K562 (cell line): ENCODE results near the gene BDH1. TPM values are rescaled to one million over a fixed set of nuclear protein-coding genes. Genes with fewer than 3 reads are reported as not detected.

Source experiments
- ATAC-seq: fragments of 200-7000 bp; cut with Tn5 transposase; 3 replicates; pipeline ENCODE4 v1.9.1; 2020; ENCODE audit warnings: moderate library complexity
- BruUV-seq: library from RNA; stranded (reverse); fragments of 400-500 nt; replicated peaks from 2 replicates; lab custom pipeline; 2021; lab: Mats Ljungman, UMichigan
- CTCF ChIA-PET: fragments of 300-600 bp; formaldehyde crosslinking; extraction: SDS; loops from one replicate; lab custom pipeline; 2021; ENCODE audit warnings: low intra/inter-chr PET ratio; lab: Yijun Ruan, JAX
- POLR2A ChIA-PET: fragments of 300-600, 350-650 bp; sonication (Branson Sonifier 250); formaldehyde crosslinking; extraction: SDS; loops from one replicate; lab custom pipeline; 2021; ENCODE audit warnings: antibody characterized with exemption, inconsistent platforms; lab: Yijun Ruan, JAX
- DNase-seq, 4 experiments: peaks; one replicate each; pipeline versions ENCODE4 v3.0.0 to v3.0.0-alpha.2; 2011 to 2018; ENCODE audit warnings: low spot score in 3 of 4, mixed read lengths in 3 of 4; ENCODE audit errors: extremely low read depth in 1 of 4
- FAIRE-seq: peaks from 2 replicates; lab custom pipeline; 2011; peaks lifted over from hg19 to GRCh38; lab: Jason Lieb, UNC
- H2AFZ ChIP-seq: 2 replicates; pipeline ENCODE4 v1.6.0; 2011; ENCODE audit warnings: low read depth, low read length, control low read depth, inconsistent platforms
- H3K27ac ChIP-seq: fragments of 200-600 bp; 3 replicates; pipeline ENCODE4 v1.8.0; 2011; ENCODE audit warnings: low read depth, mild to moderate bottlenecking, control low read depth, inconsistent platforms, low read length, moderate library complexity, mixed read lengths; ENCODE audit errors: extremely low read depth
- H3K27me3 ChIP-seq, 2 experiments: fragments of 300-600 bp in 1 of 2; 2 replicates in 1 of 2; 3 replicates in 1 of 2; pipeline versions ENCODE4 v1.6.0 to v1.8.0; 2011; ENCODE audit warnings: inconsistent platforms in 2 of 2, low read length in 2 of 2, mild to moderate bottlenecking in 1 of 2, mixed read lengths in 1 of 2, moderate library complexity in 1 of 2; ENCODE audit not compliant: control insufficient read depth in 2 of 2, insufficient read depth in 2 of 2
- H3K36me3 ChIP-seq: fragments of 300-600 bp; 3 replicates; pipeline ENCODE4 v1.8.0; 2011; ENCODE audit warnings: mild to moderate bottlenecking, low read length, inconsistent platforms; ENCODE audit not compliant: control insufficient read depth, insufficient read depth
- H3K4me1 ChIP-seq, 2 experiments: fragments of 200-600 bp in 1 of 2; replicated peaks in 1 of 2; 2 replicates in 1 of 2; 3 replicates in 1 of 2; pipeline versions ENCODE4 v1.5.1 to v1.8.0; 2011; ENCODE audit warnings: inconsistent platforms in 2 of 2, low read length in 2 of 2, mild to moderate bottlenecking in 1 of 2, mixed read lengths in 1 of 2, moderate library complexity in 1 of 2; ENCODE audit not compliant: control insufficient read depth in 2 of 2, insufficient read depth in 2 of 2
- H3K4me2 ChIP-seq: 2 replicates; pipeline ENCODE4 v1.6.1; 2011; ENCODE audit warnings: low read length, control low read depth, inconsistent platforms, mixed read lengths; ENCODE audit not compliant: insufficient read depth
- H3K4me3 ChIP-seq: fragments of 200-600 bp; sonication (generic), shearing (Covaris generic); 2 replicates; pipeline ENCODE4 v1.5.1; 2016; ENCODE audit warnings: control low read depth, inconsistent platforms
- H3K79me2 ChIP-seq: fragments of 200-600 bp; 3 replicates; pipeline ENCODE4 v1.8.0; 2011; ENCODE audit warnings: low read length, inconsistent platforms; ENCODE audit not compliant: control insufficient read depth, insufficient read depth
- H3K9ac ChIP-seq, 2 experiments: 2 replicates each; pipeline versions ENCODE4 v1.6.0 to v1.6.1; 2011; ENCODE audit warnings: low read depth in 2 of 2, low read length in 2 of 2, control low read depth in 1 of 2, inconsistent platforms in 1 of 2, mild to moderate bottlenecking in 1 of 2, mixed read lengths in 1 of 2; ENCODE audit not compliant: insufficient read depth in 1 of 2
- H3K9me1 ChIP-seq: one replicate; pipeline ENCODE4 v1.6.0; 2011; ENCODE audit warnings: inconsistent platforms, mild to moderate bottlenecking, low read length, moderate library complexity; ENCODE audit not compliant: control insufficient read depth, insufficient read depth
- H3K9me3 ChIP-seq: replicated peaks from 2 replicates; pipeline ENCODE4 v1.5.1; 2011; ENCODE audit warnings: low read depth, low read length, inconsistent platforms; ENCODE audit not compliant: control insufficient read depth, insufficient read depth
- H4K20me1 ChIP-seq: replicated peaks from 2 replicates; pipeline ENCODE4 v1.6.1; 2011; ENCODE audit warnings: low read length, inconsistent platforms, mixed read lengths; ENCODE audit not compliant: control insufficient read depth, insufficient read depth
- FOXP4 ChIP-seq: sonication (generic); formaldehyde crosslinking; IDR thresholded peaks from 2 replicates; pipeline ENCODE4 v1.8.0; 2022; ENCODE audit warnings: mild to moderate bottlenecking, missing genetic modification reagents, borderline replicate concordance
- KLF1 ChIP-seq: fragments of 450-650 bp; IDR thresholded peaks from 2 replicates; pipeline ENCODE4 v1.6.1; 2016; ENCODE audit warnings: missing genetic modification characterization, missing compliant biosample characterization
- TFAP4 ChIP-seq: sonication (generic); formaldehyde crosslinking; IDR thresholded peaks from 2 replicates; pipeline ENCODE4 v1.8.0; 2022; ENCODE audit warnings: missing genetic modification reagents, mild to moderate bottlenecking, moderate library complexity, borderline replicate concordance
- WGBS: fragments of 100-300 bp; shearing (Covaris generic); methylation state at CpG from one replicate; pipeline ENCODE4 v1.1.6; 2016; ENCODE audit warnings: low coverage, mixed read lengths; ENCODE audit not compliant: insufficient coverage; ENCODE audit errors: missing lambda C conversion rate; 5-methylcytosine and 5-hydroxymethylcytosine counted together
- in situ Hi-C: fragments of 300-500 bp; cut with MboI; formaldehyde crosslinking; loops from 4 replicates; pipeline ENCODE4 v1.15.0; 2018; ENCODE audit warnings: inconsistent platforms, mixed read lengths
- intact Hi-C: fragments of 100-400 bp; cut with micrococcal nuclease; formaldehyde crosslinking; loops from 2 replicates; pipeline ENCODE4 v1.14.2; 2022
- polyA plus RNA-seq, 8 experiments: library from polyadenylated mRNA; depleted of rRNA in 4 of 8; stranded (reverse) in 5 of 8; unstranded in 3 of 8; fragments of >200 nt; fragmentation: Nextera tagmentation in 2 of 8; fragmentation: Illumina TruSeq in 1 of 8; extraction: Ambion mirVana in 2 of 8; extraction: Trizol in 1 of 8; gene quantifications; 2 replicates each; pipeline versions ENCODE4 v1.2.1 to v1.2.3, GENCODE V29; 2011 to 2014; ENCODE audit warnings: inconsistent platforms in 1 of 8, missing spikeins in 1 of 8
- total RNA-seq, 7 experiments: library from RNA; depleted of rRNA in 6 of 7; stranded (reverse); fragments of >200 nt in 6 of 7; fragmentation: Illumina TruSeq in 2 of 7; extraction: Trizol in 2 of 7; gene quantifications; 2 replicates each; pipeline versions ENCODE4 v1.2.1 to v1.2.3, GENCODE V29; 2011 to 2021; ENCODE audit warnings: low replicate concordance in 1 of 7

BDH1 gene
- total and polyA plus RNA-seq, 9 of the 15 experiments (the other 6 are each of a cell fraction or from before 2014, with no cell fraction given): 0.07 to 0.89 (median 0.12) TPM; not detected in 3

- TF ChIP-seq FOXP4 (CRISPR knock-in tag): no peak
These were observed 43.5 kb upstream of the BDH1 start (continued) for GRCh38 chr3:197599089-197599765.

GRCh38 chr3:197598404-197598980 lies 42.7 kb upstream of the BDH1 start:
- Histone ChIP-seq H3K9ac (no peak overlapping the region; a peak in 1 of 4 replicates), H3K4me1 (peaks cover 15 to 29% of the 10 kb centered on the region in 2 experiments; a peak in 4 of 5 replicates), H3K9me3 (no peaks in the 10 kb centered on the region), H2AFZ (no peak overlapping the region; the same call in 1 of the 2 replicates), H3K27ac (no peak overlapping the region), H4K20me1 (no peaks in the 10 kb centered on the region), H3K9me1 (no peaks in the 10 kb centered on the region), H3K36me3 (no peaks in the 10 kb centered on the region), H3K79me2 (no peaks in the 10 kb centered on the region), H3K4me2 (no peak overlapping the region), H3K4me3 (no peak overlapping the region), H3K27me3 (no peaks in the 10 kb centered on the region)
- no TSS peak for BruUV-seq
- ATAC-seq: peak; percentile 10
- 51% methylated on average over 13 of the region's 15 CpGs for WGBS
- ChIA-PET CTCF (no interaction called here), POLR2A (interaction anchor here (1.0 to 1.5 kb wide), 4 partner anchors 8 to 20 kb away, joined by 3 to 5 read pairs (median 3); no protein-coding TSS in a partner anchor)
- intact Hi-C loops: loop anchor here (5.0 to 10.0 kb wide), 3 partner anchors 51 to 306 kb away; no protein-coding TSS in a partner anchor
- DNase-seq: no peak
- in situ Hi-C loops: loop anchor here (10.0 kb wide), 1 partner anchor 76 kb away; no protein-coding TSS in a partner anchor
- no peak for FAIRE-seq
- TF ChIP-seq TFAP4 (CRISPR knock-in tag): 0 out of 2 replicates have a peak, but pooled peaks have one; percentile 46
- TF ChIP-seq KLF1: no peak
